RKO (cell line): ENCODE measurements around the gene CAB39L.

ENCODE experiments used
- DNase-seq: peaks from one replicate; pipeline ENCODE4 v3.0.0-alpha.2; 2016; ENCODE audit warnings: low spot score

CAB39L gene

GRCh38 chr13:49441846-49442245 is 2.0 kb downstream of the CAB39L start:
- DNase-seq = no peak

GRCh38 chr13:49441312-49441711 is 2.6 kb downstream of the CAB39L start:
- DNase-seq = no peak

GRCh38 chr13:49439609-49440008 is 4.3 kb downstream of the CAB39L start:
- DNase-seq = no peak

GRCh38 chr13:49437705-49438104 is 6.2 kb downstream of the CAB39L start:
- no peak for DNase-seq

GRCh38 chr13:49436890-49437289 is 7.0 kb downstream of the CAB39L start:
- DNase-seq = peak; percentile 46

GRCh38 chr13:49435992-49436391 is 7.9 kb downstream of the CAB39L start:
- DNase-seq = no peak

- DNase-seq = no peak
These were observed 14.7 kb downstream of the CAB39L start for GRCh38 chr13:49429121-49429520.

GRCh38 chr13:49428041-49428763 is 15.7 kb downstream of the CAB39L start:
- DNase-seq = no peak

- no peak for DNase-seq
These were observed 19.8 kb downstream of the CAB39L start for GRCh38 chr13:49424011-49424560.

- DNase-seq = peak; percentile 30
These were observed 22.5 kb downstream of the CAB39L start for GRCh38 chr13:49421391-49421790.

- DNase-seq = no peak
These were observed 24.6 kb downstream of the CAB39L start for GRCh38 chr13:49419276-49419675.

GRCh38 chr13:49418206-49418605 is 25.7 kb downstream of the CAB39L start:
- DNase-seq = no peak

GRCh38 chr13:49417161-49417560 is 26.7 kb downstream of the CAB39L start:
- no peak for DNase-seq

GRCh38 chr13:49412749-49413148 is 31.1 kb downstream of the CAB39L start:
- no peak for DNase-seq

GRCh38 chr13:49411353-49411752 is 32.5 kb downstream of the CAB39L start:
- DNase-seq = no peak

- DNase-seq = no peak
These were observed 33.4 kb downstream of the CAB39L start for GRCh38 chr13:49410477-49410876.

GRCh38 chr13:49410006-49410405 is 33.9 kb downstream of the CAB39L start:
- no peak for DNase-seq

GRCh38 chr13:49409008-49409407 is 34.9 kb downstream of the CAB39L start:
- DNase-seq = no peak

GRCh38 chr13:49407936-49408335 is 35.9 kb downstream of the CAB39L start:
- no peak for DNase-seq

GRCh38 chr13:49407068-49407467 is 36.8 kb downstream of the CAB39L start:
- no peak for DNase-seq

GRCh38 chr13:49404703-49405020 is 39.2 kb downstream of the CAB39L start:
- no peak for DNase-seq

GRCh38 chr13:49403996-49404702 is 39.7 kb downstream of the CAB39L start:
- no peak for DNase-seq
